GM04504 (cell line): Measurements from ENCODE around the gene MKNK1.
A peak's percentile ranks its signal among the peaks of the same experiment; 100 is the strongest.

ENCODE experiments used
- DNase-seq: peaks from one replicate; pipeline ENCODE4 v3.0.0-alpha.2; 2012; ENCODE audit warnings: low read depth

MKNK1 gene

GRCh38 chr1:46558141-46558963 lies 45.7 kb downstream of the MKNK1 start:
- DNase-seq = no peak

- no peak for DNase-seq
Measured at GRCh38 chr1:46557403-46557802, 46.7 kb downstream of the MKNK1 start.

GRCh38 chr1:46556822-46557221 lies 47.2 kb downstream of the MKNK1 start:
- peak; percentile 34 for DNase-seq

- no peak for DNase-seq
Measured at GRCh38 chr1:46555826-46556619, 48.0 kb downstream of the MKNK1 start.

- DNase-seq = no peak
Measured at GRCh38 chr1:46554597-46555381, 49.3 kb downstream of the MKNK1 start.

- DNase-seq = no peak
Measured at GRCh38 chr1:46554236-46554596, 49.9 kb downstream of the MKNK1 start.

GRCh38 chr1:46553506-46553905 lies 50.6 kb downstream of the MKNK1 start:
- no peak for DNase-seq

GRCh38 chr1:46552357-46553237 lies 51.5 kb downstream of the MKNK1 start:
- no peak for DNase-seq

- no peak for DNase-seq
Measured at GRCh38 chr1:46551597-46552095, 52.4 kb downstream of the MKNK1 start, which contains the start of gene KNCN. Gene KNCN, minus strand, starts transcription at chr1:46551647. Its CDS starts 432 bp downstream, at chr1:46551215.

- DNase-seq = no peak
Measured at GRCh38 chr1:46550751-46551231, 53.3 kb downstream of the MKNK1 start.

- DNase-seq = peak; percentile 36
Measured at GRCh38 chr1:46549697-46550681, 54.1 kb downstream of the MKNK1 start.

- no peak for DNase-seq
Measured at GRCh38 chr1:46547481-46548383, 56.3 kb downstream of the MKNK1 start.

- no peak for DNase-seq
Measured at GRCh38 chr1:46546210-46546609, 57.9 kb downstream of the MKNK1 start.

GRCh38 chr1:46545784-46546183 lies 58.3 kb downstream of the MKNK1 start:
- DNase-seq = no peak

GRCh38 chr1:46544561-46545240 lies 59.4 kb downstream of the MKNK1 start:
- DNase-seq = no peak

- no peak for DNase-seq
Measured at GRCh38 chr1:46543761-46544560, 60.1 kb downstream of the MKNK1 start.

- DNase-seq = no peak
Measured at GRCh38 chr1:46543382-46543760, 60.7 kb downstream of the MKNK1 start.
